A549 (cell line): ENCODE data around the gene SEC24D.

Source experiments
- POLR2A ChIP-seq: IDR thresholded peaks from 2 replicates; pipeline ENCODE4 v1.6.1; 2012; ENCODE audit warnings: mild to moderate bottlenecking, low read length
- TF ChIP-seq, protein P1 (sequence below): IDR thresholded peaks from 2 replicates; pipeline ENCODE4 v1.6.1; 2012

DNA sequence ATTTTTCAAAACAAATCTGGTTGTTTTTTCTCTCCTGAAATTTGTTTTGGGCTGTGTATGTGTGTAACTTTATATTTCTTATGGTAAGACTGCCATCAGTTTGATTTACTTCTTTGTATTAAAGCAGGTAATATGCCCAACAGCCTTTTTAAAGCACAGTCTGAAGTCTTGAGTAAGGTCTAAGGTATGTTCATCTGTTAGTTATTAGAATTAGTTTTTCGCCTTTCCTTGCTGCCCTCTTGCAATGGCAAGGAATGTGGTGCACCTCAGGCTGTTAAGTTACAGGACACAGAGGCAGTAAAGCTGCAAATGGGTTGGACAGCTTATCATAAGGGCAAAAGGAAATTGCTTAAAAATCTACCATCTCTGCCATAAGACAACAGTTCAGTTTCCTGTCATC, 79.0 kb downstream of the SEC24D start:
- TF ChIP-seq, protein P1, sequence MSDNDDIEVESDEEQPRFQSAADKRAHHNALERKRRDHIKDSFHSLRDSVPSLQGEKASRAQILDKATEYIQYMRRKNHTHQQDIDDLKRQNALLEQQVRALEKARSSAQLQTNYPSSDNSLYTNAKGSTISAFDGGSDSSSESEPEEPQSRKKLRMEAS = no peak
- TF ChIP-seq POLR2A = no peak
